Fibroblast of skin of right biceps (primary cell): Measurements from ENCODE around the gene MGST3.
"Not testable (repeated sequence)": the region's sequence is repeated elsewhere in the genome, so short reads cannot be mapped to it uniquely, and the experiment has no call there.

Experiments
- DNase-seq: peaks from one replicate; pipeline ENCODE4 v3.0.0-alpha.2; 2013

Gene MGST3

GRCh38 chr1:165629848-165630628 lies 996 bp upstream of the MGST3 start:
- DNase-seq, result no peak

- DNase-seq, result peak; percentile 89
These were observed 513 bp downstream of the MGST3 start for GRCh38 chr1:165631342-165632151.

GRCh38 chr1:165632152-165632469 lies 1.1 kb downstream of the MGST3 start:
- DNase-seq, result no peak

GRCh38 chr1:165632491-165632890 lies 1.5 kb downstream of the MGST3 start:
- DNase-seq, result peak; percentile 5

GRCh38 chr1:165633614-165634013 lies 2.6 kb downstream of the MGST3 start:
- DNase-seq, result peak; percentile 56

GRCh38 chr1:165634154-165634921 lies 3.3 kb downstream of the MGST3 start:
- no peak for DNase-seq

- no peak for DNase-seq
These were observed 4.3 kb downstream of the MGST3 start for GRCh38 chr1:165635329-165635728.

- no peak for DNase-seq
These were observed 4.8 kb downstream of the MGST3 start for GRCh38 chr1:165635823-165636222.

GRCh38 chr1:165637427-165637826 lies 6.4 kb downstream of the MGST3 start:
- DNase-seq, result peak; percentile 60

GRCh38 chr1:165638211-165638610 lies 7.2 kb downstream of the MGST3 start:
- DNase-seq, result not testable (repeated sequence)

- DNase-seq, result peak; percentile 37
These were observed 9.0 kb downstream of the MGST3 start for GRCh38 chr1:165639821-165640623.

GRCh38 chr1:165641231-165641987 lies 10.4 kb downstream of the MGST3 start:
- DNase-seq, result peak; percentile 28

- no peak for DNase-seq
These were observed 13.2 kb downstream of the MGST3 start for GRCh38 chr1:165644064-165644735.

GRCh38 chr1:165645654-165646366 lies 14.8 kb downstream of the MGST3 start:
- DNase-seq, result no peak

GRCh38 chr1:165647517-165647916 lies 16.5 kb downstream of the MGST3 start:
- no peak for DNase-seq

- no peak for DNase-seq
These were observed 16.9 kb downstream of the MGST3 start for GRCh38 chr1:165647970-165648369.

- no peak for DNase-seq
These were observed 18.0 kb downstream of the MGST3 start for GRCh38 chr1:165648919-165649572.

GRCh38 chr1:165650981-165651625 lies 20.1 kb downstream of the MGST3 start:
- no peak for DNase-seq
